Spleen (tissue), 3 donors: ENCODE data around the gene PCARE.
"Not testable (repeated sequence)": the region's sequence is repeated elsewhere in the genome, so short reads cannot be mapped to it uniquely, and the experiment has no call there.

Experiments used
- POLR2A ChIP-seq, 3 donors: fragments of 450-650 bp; IDR thresholded peaks; one replicate each; pipeline ENCODE4 v1.5.1; 2017; ENCODE audit warnings: antibody characterized with exemption in 3 of 3, mild to moderate bottlenecking in 1 of 3
- POLR2AphosphoS5 ChIP-seq, 3 donors: sonication (generic); formaldehyde crosslinking; IDR thresholded peaks; one replicate each; pipeline ENCODE4 v1.5.1; 2017; ENCODE audit warnings: antibody characterized with exemption in 3 of 3

GRCh38 chr2:29107547-29107946 lies 33.2 kb upstream of the PCARE start:
- not testable (repeated sequence) for TF ChIP-seq POLR2AphosphoS5, POLR2A (IDR thresholded peaks at IDR 0.05)
